BLaER1 (cell line): ENCODE data around the gene HSPG2.

Source experiments
- H3K27ac ChIP-seq: shearing (Covaris generic); formaldehyde crosslinking; 2 replicates; pipeline ENCODE4 v1.8.1; 2022
- H3K27me3 ChIP-seq: shearing (Covaris generic); formaldehyde crosslinking; 2 replicates; pipeline ENCODE4 v1.8.1; 2022
- H3K36me3 ChIP-seq: shearing (Covaris generic); formaldehyde crosslinking; 2 replicates; pipeline ENCODE4 v1.8.1; 2022
- H3K4me1 ChIP-seq: shearing (Covaris generic); formaldehyde crosslinking; 2 replicates; pipeline ENCODE4 v1.8.1; 2022
- H3K4me2 ChIP-seq: shearing (Covaris generic); formaldehyde crosslinking; 2 replicates; pipeline ENCODE4 v1.8.1; 2022
- H3K4me3 ChIP-seq: shearing (Covaris generic); formaldehyde crosslinking; 2 replicates; pipeline ENCODE4 v1.8.1; 2022
- H3K9ac ChIP-seq: shearing (Covaris generic); formaldehyde crosslinking; 2 replicates; pipeline ENCODE4 v1.8.1; 2022
- H3K9me3 ChIP-seq: shearing (Covaris generic); formaldehyde crosslinking; 2 replicates; pipeline ENCODE4 v1.8.1; 2022
- H4K20me1 ChIP-seq: shearing (Covaris generic); formaldehyde crosslinking; 2 replicates; pipeline ENCODE4 v1.8.1; 2022
- Cebpa-rat ChIP-seq: shearing (Covaris generic); IDR thresholded peaks from 2 replicates; pipeline ENCODE4 v1.8.1; 2022

HSPG2 gene

GRCh38 chr1:21891081-21891480 lies 46.0 kb downstream of the HSPG2 start:
- H3K27ac ChIP-seq = no peak overlapping the region
- H3K9ac ChIP-seq = no peak overlapping the region
- H3K27me3 ChIP-seq = no peaks in the 10 kb centered on the region
- peaks cover 83% of the 10 kb centered on the region for H3K36me3 ChIP-seq
- TF ChIP-seq Cebpa-rat = no peak
- peaks cover 28% of the 10 kb centered on the region for H3K4me1 ChIP-seq
- H3K9me3 ChIP-seq = no peaks in the 10 kb centered on the region
- H3K4me3 ChIP-seq = no peak overlapping the region
- no peaks in the 10 kb centered on the region for H4K20me1 ChIP-seq
- no peak overlapping the region for H3K4me2 ChIP-seq

GRCh38 chr1:21888500-21888899 lies 48.6 kb downstream of the HSPG2 start:
- no peak overlapping the region for H3K4me2 ChIP-seq
- no peak for TF ChIP-seq Cebpa-rat
- no peaks in the 10 kb centered on the region for H3K27me3 ChIP-seq
- no peak overlapping the region for H3K9ac ChIP-seq
- H3K36me3 ChIP-seq = peaks cover 91% of the 10 kb centered on the region
- no peaks in the 10 kb centered on the region for H3K9me3 ChIP-seq
- no peak overlapping the region for H3K4me3 ChIP-seq
- H4K20me1 ChIP-seq = no peaks in the 10 kb centered on the region
- H3K4me1 ChIP-seq = peaks cover 13% of the 10 kb centered on the region
- no peak overlapping the region for H3K27ac ChIP-seq

- no peak overlapping the region for H3K9ac ChIP-seq
- peak overlapping the region; percentile 34 for H3K4me2 ChIP-seq
- no peaks in the 10 kb centered on the region for H3K27me3 ChIP-seq
- no peak overlapping the region for H3K27ac ChIP-seq
- H3K36me3 ChIP-seq = peaks cover 85% of the 10 kb centered on the region
- no peak overlapping the region for H3K4me3 ChIP-seq
- H4K20me1 ChIP-seq = no peaks in the 10 kb centered on the region
- peaks cover 13% of the 10 kb centered on the region for H3K4me1 ChIP-seq
- TF ChIP-seq Cebpa-rat = no peak
- no peaks in the 10 kb centered on the region for H3K9me3 ChIP-seq
Observed at GRCh38 chr1:21887796-21888195, 49.3 kb downstream of the HSPG2 start.

GRCh38 chr1:21887216-21887736 lies 49.8 kb downstream of the HSPG2 start:
- no peaks in the 10 kb centered on the region for H3K9me3 ChIP-seq

GRCh38 chr1:21886486-21887215 lies 50.5 kb downstream of the HSPG2 start:
- Histone ChIP-seq H3K9me3 (no peaks in the 10 kb centered on the region), H3K27me3 (no peaks in the 10 kb centered on the region), H3K36me3 (peaks cover 80% of the 10 kb centered on the region), H3K4me2 (no peak overlapping the region), H3K9ac (no peak overlapping the region), H3K4me1 (peaks cover 13% of the 10 kb centered on the region), H3K4me3 (no peak overlapping the region), H3K27ac (no peak overlapping the region), H4K20me1 (no peaks in the 10 kb centered on the region)
- no peak for TF ChIP-seq Cebpa-rat

More at GRCh38 chr1:21887216-21887736, 49.8 kb downstream of the HSPG2 start:
- H3K4me3 ChIP-seq = no peak overlapping the region
- no peaks in the 10 kb centered on the region for H3K27me3 ChIP-seq
- no peak for TF ChIP-seq Cebpa-rat
- peaks cover 80% of the 10 kb centered on the region for H3K36me3 ChIP-seq
- no peak overlapping the region for H3K9ac ChIP-seq
- H3K4me1 ChIP-seq = peaks cover 13% of the 10 kb centered on the region
- H3K27ac ChIP-seq = no peak overlapping the region
- no peak overlapping the region for H3K4me2 ChIP-seq
- H4K20me1 ChIP-seq = no peaks in the 10 kb centered on the region

- no peak overlapping the region for H3K27ac ChIP-seq
- H3K9me3 ChIP-seq = no peaks in the 10 kb centered on the region
- peaks cover 81% of the 10 kb centered on the region for H3K36me3 ChIP-seq
- no peak for TF ChIP-seq Cebpa-rat
- no peaks in the 10 kb centered on the region for H4K20me1 ChIP-seq
- H3K27me3 ChIP-seq = no peaks in the 10 kb centered on the region
- no peak overlapping the region for H3K9ac ChIP-seq
- H3K4me2 ChIP-seq = no peak overlapping the region
- H3K4me1 ChIP-seq = peaks cover 13% of the 10 kb centered on the region
- no peak overlapping the region for H3K4me3 ChIP-seq
Observed at GRCh38 chr1:21885236-21886037, 51.7 kb downstream of the HSPG2 start.

- Histone ChIP-seq H3K27me3 (no peaks in the 10 kb centered on the region), H3K9ac (no peak overlapping the region), H3K4me2 (no peak overlapping the region), H3K27ac (no peak overlapping the region), H3K9me3 (no peaks in the 10 kb centered on the region), H3K4me3 (no peak overlapping the region), H3K4me1 (peaks cover 13% of the 10 kb centered on the region), H3K36me3 (peaks cover 81% of the 10 kb centered on the region), H4K20me1 (no peaks in the 10 kb centered on the region)
- TF ChIP-seq Cebpa-rat = no peak
Observed at GRCh38 chr1:21884456-21885235, 52.5 kb downstream of the HSPG2 start.

GRCh38 chr1:21882721-21883415 lies 54.2 kb downstream of the HSPG2 start:
- no peak overlapping the region for H3K27ac ChIP-seq
- TF ChIP-seq Cebpa-rat = no peak
- H4K20me1 ChIP-seq = no peaks in the 10 kb centered on the region
- no peaks in the 10 kb centered on the region for H3K9me3 ChIP-seq
- no peak overlapping the region for H3K4me3 ChIP-seq
- no peak overlapping the region for H3K4me2 ChIP-seq
- no peaks in the 10 kb centered on the region for H3K27me3 ChIP-seq
- H3K9ac ChIP-seq = no peak overlapping the region
- H3K36me3 ChIP-seq = peaks cover 81% of the 10 kb centered on the region
- H3K4me1 ChIP-seq = peaks cover 6% of the 10 kb centered on the region

- H3K4me3 ChIP-seq = no peak overlapping the region
- H3K27ac ChIP-seq = no peak overlapping the region
- no peaks in the 10 kb centered on the region for H4K20me1 ChIP-seq
- TF ChIP-seq Cebpa-rat = no peak
- H3K9ac ChIP-seq = no peak overlapping the region
- no peaks in the 10 kb centered on the region for H3K4me1 ChIP-seq
- peaks cover 81% of the 10 kb centered on the region for H3K36me3 ChIP-seq
- H3K27me3 ChIP-seq = no peaks in the 10 kb centered on the region
- no peak overlapping the region for H3K4me2 ChIP-seq
- no peaks in the 10 kb centered on the region for H3K9me3 ChIP-seq
Observed at GRCh38 chr1:21881250-21881649, 55.9 kb downstream of the HSPG2 start.
